Activated CD8-positive, alpha-beta memory T cell treated with anti-CD3 and anti-CD28 coated beads for 24 hours (primary cell): ENCODE data around the gene ARID5A.
"Not testable (repeated sequence)": the region's sequence is repeated elsewhere in the genome, so short reads cannot be mapped to it uniquely, and the experiment has no call there.

Source experiments
- DNase-seq: peaks from one replicate; pipeline ENCODE4 v3.0.0-alpha.2; 2020

The ARID5A gene, protein sequence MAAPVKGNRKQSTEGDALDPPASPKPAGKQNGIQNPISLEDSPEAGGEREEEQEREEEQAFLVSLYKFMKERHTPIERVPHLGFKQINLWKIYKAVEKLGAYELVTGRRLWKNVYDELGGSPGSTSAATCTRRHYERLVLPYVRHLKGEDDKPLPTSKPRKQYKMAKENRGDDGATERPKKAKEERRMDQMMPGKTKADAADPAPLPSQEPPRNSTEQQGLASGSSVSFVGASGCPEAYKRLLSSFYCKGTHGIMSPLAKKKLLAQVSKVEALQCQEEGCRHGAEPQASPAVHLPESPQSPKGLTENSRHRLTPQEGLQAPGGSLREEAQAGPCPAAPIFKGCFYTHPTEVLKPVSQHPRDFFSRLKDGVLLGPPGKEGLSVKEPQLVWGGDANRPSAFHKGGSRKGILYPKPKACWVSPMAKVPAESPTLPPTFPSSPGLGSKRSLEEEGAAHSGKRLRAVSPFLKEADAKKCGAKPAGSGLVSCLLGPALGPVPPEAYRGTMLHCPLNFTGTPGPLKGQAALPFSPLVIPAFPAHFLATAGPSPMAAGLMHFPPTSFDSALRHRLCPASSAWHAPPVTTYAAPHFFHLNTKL

GRCh38 chr2:96536445-96537065 is at the start of gene ARID5A:
Gene ARID5A, plus strand, starts transcription at chr2:96536752. Its CDS starts 75 bp downstream, at chr2:96536827.
- peak; percentile 94 for DNase-seq

- DNase-seq: no peak
Observed at GRCh38 chr2:96489261-96489660, 47.3 kb upstream of the ARID5A start.

- DNase-seq: no peak
Observed at GRCh38 chr2:96489663-96490062, 46.9 kb upstream of the ARID5A start.

DNA sequence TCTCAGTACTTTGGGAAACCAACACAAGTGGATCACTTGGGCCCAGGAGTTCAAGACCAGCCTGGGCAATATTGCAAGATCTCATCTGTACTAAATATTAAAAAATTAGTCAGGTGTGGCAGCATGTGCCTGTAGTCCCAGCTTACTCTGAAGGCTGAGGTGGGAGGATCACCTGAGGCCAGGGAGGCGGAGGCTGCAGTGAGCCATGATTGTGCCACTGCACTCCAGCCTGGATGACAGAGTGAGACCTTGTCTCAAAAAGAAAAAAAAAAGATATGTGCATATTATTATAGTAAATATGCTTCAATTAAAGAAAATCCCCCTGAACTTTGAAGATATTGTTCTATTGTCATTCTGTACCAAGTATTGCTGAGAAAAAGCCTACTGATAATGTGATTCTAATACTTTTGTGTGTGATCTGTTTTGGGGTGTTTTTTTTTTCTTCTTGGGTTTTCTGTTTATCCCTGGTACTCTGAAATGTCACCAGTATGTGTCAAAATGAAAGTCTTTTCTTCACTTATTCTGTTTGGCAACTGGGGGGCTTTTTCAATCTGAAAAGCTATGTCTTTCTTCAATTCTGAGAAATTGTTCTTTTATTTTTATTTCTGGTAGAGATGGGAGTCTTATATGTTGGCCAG is 44.6 kb upstream of the ARID5A start:
- DNase-seq: no peak

GRCh38 chr2:96493072-96493471 is 43.5 kb upstream of the ARID5A start:
- DNase-seq: no peak

- no peak for DNase-seq
Observed at GRCh38 chr2:96494188-96494587, 42.4 kb upstream of the ARID5A start.

DNA sequence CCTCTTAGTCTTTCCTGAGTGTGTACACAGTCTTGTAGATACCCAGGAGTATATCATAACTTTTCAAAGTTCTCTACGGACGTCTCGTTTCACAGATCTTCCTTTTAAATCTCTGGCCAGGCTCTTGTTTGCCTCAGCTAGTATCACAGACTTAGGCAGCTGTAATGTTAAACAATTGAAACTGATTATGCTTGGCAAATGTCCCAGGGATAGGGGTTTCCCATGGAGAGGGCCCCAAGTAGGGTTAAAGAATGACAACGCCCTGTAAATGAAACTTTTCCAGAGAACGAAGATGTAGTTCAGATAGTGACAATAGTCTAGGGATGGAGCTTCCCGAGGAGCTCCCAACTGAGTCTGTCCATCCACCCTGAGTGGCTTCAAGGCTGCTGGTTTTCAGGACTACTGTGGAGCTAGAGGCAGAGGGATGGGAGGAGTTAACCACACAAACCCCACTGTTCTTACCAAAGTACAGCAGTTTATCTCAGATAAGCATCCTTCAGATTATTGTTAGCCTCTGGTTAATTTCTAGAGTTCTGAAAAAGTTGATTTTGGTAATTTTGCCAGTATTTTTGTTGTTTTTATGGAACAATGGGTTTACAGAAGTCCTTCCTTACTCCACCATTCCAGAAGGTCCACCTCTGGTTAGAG is 40.4 kb upstream of the ARID5A start:
- no peak for DNase-seq

GRCh38 chr2:96498021-96498431 is 38.5 kb upstream of the ARID5A start:
- no peak for DNase-seq

GRCh38 chr2:96498611-96499010 is 37.9 kb upstream of the ARID5A start:
- not testable (repeated sequence) for DNase-seq

DNA sequence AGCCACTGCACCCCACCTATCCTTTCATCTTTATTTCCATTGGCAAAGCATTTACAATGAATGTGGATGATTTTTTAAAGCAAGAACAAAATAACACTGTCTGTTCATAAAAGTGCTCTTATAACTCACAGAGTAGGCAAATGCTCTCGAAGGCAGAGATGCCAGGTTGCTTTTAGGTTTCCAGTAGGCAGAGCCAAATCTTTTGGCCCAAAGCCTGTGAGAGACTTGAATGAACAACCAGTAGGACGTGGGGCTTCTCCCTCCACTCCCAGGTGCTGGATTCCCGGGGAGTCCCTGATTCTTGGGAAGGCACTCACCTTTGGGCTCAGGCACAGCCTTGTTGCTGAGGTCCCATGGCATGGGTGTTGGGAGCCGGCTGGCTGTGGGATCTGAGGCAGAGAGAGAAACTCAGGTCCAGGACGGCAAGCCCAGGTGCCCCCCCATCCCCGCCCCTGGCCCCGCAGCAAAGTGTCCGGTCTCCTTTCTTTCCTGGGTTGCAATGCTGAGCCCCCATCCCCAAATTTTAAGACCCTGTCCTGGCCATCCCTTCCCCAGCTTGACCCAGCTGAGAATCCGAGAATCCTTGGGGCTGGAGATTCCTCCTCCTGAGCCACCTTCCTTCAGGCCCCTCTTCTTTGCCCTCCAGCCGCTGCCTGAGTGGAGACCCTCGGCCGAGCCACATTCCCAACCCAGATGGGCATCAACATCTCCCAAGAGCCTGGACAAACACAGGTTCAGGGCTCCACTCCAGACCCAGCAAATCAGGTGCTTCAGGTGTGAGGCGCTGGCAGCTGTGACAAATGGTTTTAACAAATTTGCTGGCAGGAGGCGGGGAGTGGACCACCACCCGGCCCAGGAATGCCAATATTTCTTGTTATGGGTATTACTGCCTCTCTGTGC is 37.2 kb upstream of the ARID5A start:
- no peak for DNase-seq

GRCh38 chr2:96500385-96501066 is 36.0 kb upstream of the ARID5A start:
- no peak for DNase-seq

DNA sequence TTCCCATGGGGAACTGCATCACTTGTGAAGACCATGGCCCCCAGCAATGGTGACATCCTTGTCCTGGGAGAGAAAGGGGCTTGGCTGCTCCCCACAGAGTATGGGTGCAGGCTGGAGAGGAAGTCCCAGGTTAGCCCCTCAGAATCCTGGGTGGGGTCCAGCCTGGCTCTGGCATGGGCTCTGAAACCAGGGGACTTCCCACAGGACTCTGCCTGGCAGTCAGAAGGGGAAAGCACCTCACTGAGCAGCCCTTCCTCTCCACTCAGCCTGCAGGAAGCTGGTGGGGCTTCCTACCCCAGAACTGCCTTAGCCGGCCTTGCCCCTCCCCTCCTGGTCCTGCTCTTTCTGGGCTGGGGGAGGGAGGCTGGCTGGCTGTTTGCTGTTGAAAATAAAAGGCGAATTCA is 35.1 kb upstream of the ARID5A start:
- no peak for DNase-seq

GRCh38 chr2:96501886-96502810 is 34.4 kb upstream of the ARID5A start:
- no peak for DNase-seq

GRCh38 chr2:96502891-96503636 is 33.5 kb upstream of the ARID5A start:
- no peak for DNase-seq

GRCh38 chr2:96503637-96504243 is 32.8 kb upstream of the ARID5A start:
- peak; percentile 54 for DNase-seq

GRCh38 chr2:96505231-96505889 is 31.2 kb upstream of the ARID5A start, which contains the start of gene NEURL3:
Gene NEURL3, minus strand, starts transcription at chr2:96505357. Its CDS starts 71 bp downstream, at chr2:96505286.
- peak; percentile 54 for DNase-seq

- DNase-seq: peak; percentile 54
Observed at GRCh38 chr2:96506016-96506906, 30.3 kb upstream of the ARID5A start.
